HEK293 (cell line): ENCODE results near the gene ANO8.

ENCODE experiments used
- CTCF ChIA-PET: fragments of 350-600 bp; formaldehyde crosslinking; extraction: SDS; loops from one replicate; lab custom pipeline; 2021; ENCODE audit warnings: antibody characterized with exemption; lab: Yijun Ruan, JAX
- POLR2A ChIA-PET: fragments of 300-600 bp; formaldehyde crosslinking; extraction: SDS; loops from one replicate; lab custom pipeline; 2020; ENCODE audit warnings: antibody characterized with exemption, inconsistent platforms; lab: Yijun Ruan, JAX
- H3K27ac ChIP-seq: fragments of 200-500 bp; sonication (Bioruptor generic); 2 replicates; pipeline ENCODE4 v1.5.1; 2014; ENCODE audit warnings: low read depth, low read length, control low read depth, inconsistent platforms; ENCODE audit errors: extremely low read depth
- H3K36me3 ChIP-seq, 2 experiments: fragments of 200-500 bp in 1 of 2; sonication (Bioruptor generic) in 1 of 2; 1 replicate in 1 of 2; 2 replicates in 1 of 2; pipeline ENCODE4 v1.5.1; 2014 to 2017; ENCODE audit warnings: inconsistent platforms in 2 of 2, low read length in 2 of 2; ENCODE audit not compliant: control insufficient read depth in 2 of 2, insufficient read depth in 1 of 2
- H3K4me1 ChIP-seq: fragments of 200-500 bp; sonication (Bioruptor generic); 2 replicates; pipeline ENCODE4 v1.5.1; 2014; ENCODE audit warnings: mild to moderate bottlenecking, low read length, inconsistent platforms; ENCODE audit not compliant: control insufficient read depth, insufficient read depth
- H3K4me3 ChIP-seq: 2 replicates; pipeline ENCODE4 v1.5.1; 2011; ENCODE audit warnings: low read depth, mild to moderate bottlenecking, control low read depth, low read length, moderate library complexity
- H3K9me3 ChIP-seq: fragments of 200-500 bp; sonication (Bioruptor generic); 2 replicates; pipeline ENCODE4 v1.5.1; 2014; ENCODE audit warnings: low read depth, low read length, inconsistent platforms; ENCODE audit not compliant: control insufficient read depth, insufficient read depth
- ATF2 ChIP-seq: fragments of 450-650 bp; formaldehyde crosslinking; IDR thresholded peaks from 2 replicates; pipeline ENCODE4 v1.5.1; 2016; ENCODE audit warnings: missing biosample characterization, missing genetic modification characterization, low read depth
- FEZF1 ChIP-seq: fragments of 450-650 bp; formaldehyde crosslinking; IDR thresholded peaks from 2 replicates; pipeline ENCODE4 v1.5.1; 2016; ENCODE audit warnings: missing biosample characterization, missing genetic modification characterization
- GFI1B ChIP-seq: fragments of 450-650 bp; formaldehyde crosslinking; IDR thresholded peaks from 2 replicates; pipeline ENCODE4 v1.5.1; 2016; ENCODE audit warnings: missing biosample characterization, missing genetic modification characterization
- KLF1 ChIP-seq: fragments of 450-650 bp; formaldehyde crosslinking; IDR thresholded peaks from 2 replicates; pipeline ENCODE4 v1.5.1; 2016; ENCODE audit warnings: missing biosample characterization, missing genetic modification characterization
- OVOL3 ChIP-seq: fragments of 450-650 bp; formaldehyde crosslinking; IDR thresholded peaks from 2 replicates; pipeline ENCODE4 v1.5.1; 2016; ENCODE audit warnings: missing biosample characterization, missing genetic modification characterization
- PRDM1 ChIP-seq: fragments of 450-650 bp; formaldehyde crosslinking; IDR thresholded peaks from 2 replicates; pipeline ENCODE4; 2016; ENCODE audit warnings: missing biosample characterization, missing genetic modification characterization
- SETDB1 ChIP-seq: IDR thresholded peaks from one replicate; pipeline ENCODE4 v1.6.1; 2017; ENCODE audit warnings: mild to moderate bottlenecking, low read length, moderate library complexity, mixed read lengths; ENCODE audit not compliant: insufficient read length
- YY1 ChIP-seq: fragments of 450-650 bp; formaldehyde crosslinking; IDR thresholded peaks from 2 replicates; pipeline ENCODE4 v1.5.1; 2018; ENCODE audit warnings: missing biosample characterization, missing genetic modification characterization
- ZBTB17 ChIP-seq: fragments of 450-650 bp; formaldehyde crosslinking; IDR thresholded peaks from 2 replicates; pipeline ENCODE4 v1.5.1; 2016; ENCODE audit warnings: missing biosample characterization, missing genetic modification characterization
- ZBTB21 ChIP-seq: fragments of 450-650 bp; formaldehyde crosslinking; IDR thresholded peaks from 2 replicates; pipeline ENCODE4 v1.5.1; 2017; ENCODE audit warnings: missing biosample characterization, missing genetic modification characterization
- ZFP69B ChIP-seq: fragments of 450-650 bp; formaldehyde crosslinking; IDR thresholded peaks from 2 replicates; pipeline ENCODE4 v1.5.1; 2016; ENCODE audit warnings: missing biosample characterization, missing genetic modification characterization
- ZIC2 ChIP-seq: fragments of 450-650 bp; formaldehyde crosslinking; IDR thresholded peaks from 2 replicates; pipeline ENCODE4 v1.5.1; 2016; ENCODE audit warnings: missing biosample characterization, missing genetic modification characterization
- ZNF112 ChIP-seq: fragments of 450-650 bp; formaldehyde crosslinking; IDR thresholded peaks from 2 replicates; pipeline ENCODE4 v1.5.0; 2017; ENCODE audit warnings: missing biosample characterization, missing genetic modification characterization
- ZNF114 ChIP-seq: fragments of 450-650 bp; formaldehyde crosslinking; IDR thresholded peaks from 2 replicates; pipeline ENCODE4 v1.5.0; 2017; ENCODE audit warnings: missing biosample characterization, missing genetic modification characterization
- ZNF140 ChIP-seq: fragments of 450-650 bp; formaldehyde crosslinking; IDR thresholded peaks from 2 replicates; pipeline ENCODE4 v1.5.1; 2016; ENCODE audit warnings: missing biosample characterization, missing genetic modification characterization
- ZNF214 ChIP-seq: fragments of 450-650 bp; formaldehyde crosslinking; IDR thresholded peaks from 2 replicates; pipeline ENCODE4 v1.5.1; 2017; ENCODE audit warnings: missing biosample characterization, mild to moderate bottlenecking, missing genetic modification characterization, borderline replicate concordance
- ZNF266 ChIP-seq: fragments of 450-650 bp; formaldehyde crosslinking; IDR thresholded peaks from 2 replicates; pipeline ENCODE4 v1.5.1; 2016; ENCODE audit warnings: missing biosample characterization, missing genetic modification characterization, low read depth
- ZNF274 ChIP-seq, 2 experiments: fragments of 200-500 bp in 1 of 2; fragments of 450-650 bp in 1 of 2; sonication (Bioruptor generic) in 1 of 2; formaldehyde crosslinking in 1 of 2; IDR thresholded peaks; 2 replicates each; pipeline versions ENCODE4 v1.5.1 to v1.6.1; 2014 to 2016; ENCODE audit warnings: borderline replicate concordance in 1 of 2, inconsistent platforms in 1 of 2, low read length in 1 of 2, missing biosample characterization in 1 of 2, missing genetic modification characterization in 1 of 2
- ZNF280C ChIP-seq: fragments of 450-650 bp; formaldehyde crosslinking; IDR thresholded peaks from 2 replicates; pipeline ENCODE4 v1.5.1; 2016; ENCODE audit warnings: missing biosample characterization, missing genetic modification characterization
- ZNF433 ChIP-seq: fragments of 450-650 bp; formaldehyde crosslinking; IDR thresholded peaks from 2 replicates; pipeline ENCODE4 v1.5.1; 2016; ENCODE audit warnings: missing biosample characterization, missing genetic modification characterization, low read depth
- ZNF521 ChIP-seq: fragments of 450-650 bp; formaldehyde crosslinking; IDR thresholded peaks from 2 replicates; pipeline ENCODE4 v1.5.1; 2017; ENCODE audit warnings: missing biosample characterization, mild to moderate bottlenecking, missing genetic modification characterization
- ZNF529 ChIP-seq: fragments of 450-650 bp; formaldehyde crosslinking; IDR thresholded peaks from 2 replicates; pipeline ENCODE4 v1.5.1; 2017; ENCODE audit warnings: missing genetic modification characterization, missing biosample characterization; ENCODE audit not compliant: insufficient replicate concordance
- ZNF558 ChIP-seq: fragments of 450-650 bp; formaldehyde crosslinking; IDR thresholded peaks from 2 replicates; pipeline ENCODE4 v1.5.1; 2016; ENCODE audit warnings: missing biosample characterization, missing genetic modification characterization
- ZNF629 ChIP-seq: fragments of 450-650 bp; formaldehyde crosslinking; IDR thresholded peaks from 2 replicates; pipeline ENCODE4 v1.5.1; 2017; ENCODE audit warnings: missing biosample characterization, missing genetic modification characterization
- ZNF76 ChIP-seq: fragments of 450-650 bp; formaldehyde crosslinking; IDR thresholded peaks from 2 replicates; pipeline ENCODE4; 2016; ENCODE audit warnings: low read depth, missing biosample characterization, missing genetic modification characterization, borderline replicate concordance
- ZNF777 ChIP-seq: fragments of 450-650 bp; formaldehyde crosslinking; IDR thresholded peaks from 2 replicates; pipeline ENCODE4 v1.5.1; 2017; ENCODE audit warnings: missing biosample characterization, missing genetic modification characterization, borderline replicate concordance
- ZNF791 ChIP-seq: fragments of 450-650 bp; formaldehyde crosslinking; IDR thresholded peaks from 2 replicates; pipeline ENCODE4 v1.5.1; 2016; ENCODE audit warnings: missing biosample characterization, missing genetic modification characterization
- ZNF837 ChIP-seq: fragments of 450-650 bp; formaldehyde crosslinking; IDR thresholded peaks from 2 replicates; pipeline ENCODE4 v1.5.1; 2016; ENCODE audit warnings: missing biosample characterization, missing genetic modification characterization
- TF ChIP-seq, protein P1 (sequence below): fragments of 450-650 bp; formaldehyde crosslinking; IDR thresholded peaks from 2 replicates; pipeline ENCODE4 v1.5.1; 2017; ENCODE audit warnings: missing biosample characterization, missing genetic modification characterization

The ANO8 gene

DNA sequence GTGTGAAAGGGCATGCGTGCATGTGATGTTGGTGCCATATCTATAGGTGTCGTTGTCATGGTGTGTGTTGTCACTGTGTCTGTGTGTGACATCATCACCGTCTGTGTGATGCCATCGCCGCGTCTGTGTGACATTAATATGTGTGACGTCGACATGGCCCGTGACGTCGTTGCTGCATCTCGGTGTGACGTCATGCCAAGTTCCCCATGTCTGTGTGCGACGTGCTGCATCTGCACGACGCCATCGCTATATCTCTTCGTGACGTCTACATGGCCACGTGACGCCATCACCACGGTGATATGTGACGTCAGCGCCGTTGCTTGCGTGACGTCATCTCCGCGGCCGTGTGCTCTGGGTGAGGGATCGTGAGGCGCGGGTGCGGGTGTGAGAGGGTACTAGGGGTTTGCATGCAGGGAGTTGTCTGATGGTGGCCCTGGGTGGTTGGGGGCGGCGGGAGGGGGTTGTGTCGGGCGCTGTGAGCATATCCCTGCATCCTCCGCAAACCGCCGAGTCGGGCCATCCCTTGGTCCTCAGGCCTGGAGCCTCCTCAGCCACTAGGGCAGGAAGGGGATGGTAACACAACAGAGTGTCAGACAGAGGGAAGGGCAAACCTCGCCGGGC lies 17.3 kb upstream of the ANO8 start:
- no peak overlapping the region for H3K27ac ChIP-seq
- no peaks in the 10 kb centered on the region for H3K4me1 ChIP-seq
- no peak overlapping the region for H3K4me3 ChIP-seq
- POLR2A ChIA-PET: no interaction called here
- CTCF ChIA-PET: no interaction called here
- TF ChIP-seq SETDB1 (no peak), OVOL3 (tag by site-specific recombination) (no peak), PRDM1 (tag by site-specific recombination) (0 out of 2 replicates have a peak, but pooled peaks have one; percentile 10), ZNF140 (tag by site-specific recombination) (no peak), ZNF558 (tag by site-specific recombination) (no peak), ZNF266 (tag by site-specific recombination) (no peak), ZNF791 (tag by site-specific recombination) (no peak), ZNF529 (no peak), ZNF777 (no peak), FEZF1 (tag by site-specific recombination) (no peak), KLF1 (no peak), ATF2 (tag by site-specific recombination) (peak; percentile 92), ZNF629 (peak; percentile 95), ZFP69B (no peak), ZNF114 (no peak), ZBTB21 (tag by site-specific recombination) (peak; percentile 92)
- TF ChIP-seq, protein P1, sequence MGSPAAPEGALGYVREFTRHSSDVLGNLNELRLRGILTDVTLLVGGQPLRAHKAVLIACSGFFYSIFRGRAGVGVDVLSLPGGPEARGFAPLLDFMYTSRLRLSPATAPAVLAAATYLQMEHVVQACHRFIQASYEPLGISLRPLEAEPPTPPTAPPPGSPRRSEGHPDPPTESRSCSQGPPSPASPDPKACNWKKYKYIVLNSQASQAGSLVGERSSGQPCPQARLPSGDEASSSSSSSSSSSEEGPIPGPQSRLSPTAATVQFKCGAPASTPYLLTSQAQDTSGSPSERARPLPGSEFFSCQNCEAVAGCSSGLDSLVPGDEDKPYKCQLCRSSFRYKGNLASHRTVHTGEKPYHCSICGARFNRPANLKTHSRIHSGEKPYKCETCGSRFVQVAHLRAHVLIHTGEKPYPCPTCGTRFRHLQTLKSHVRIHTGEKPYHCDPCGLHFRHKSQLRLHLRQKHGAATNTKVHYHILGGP (tag by site-specific recombination): no peak
- no peaks in the 10 kb centered on the region for H3K36me3 ChIP-seq
- no peaks in the 10 kb centered on the region for H3K9me3 ChIP-seq

DNA sequence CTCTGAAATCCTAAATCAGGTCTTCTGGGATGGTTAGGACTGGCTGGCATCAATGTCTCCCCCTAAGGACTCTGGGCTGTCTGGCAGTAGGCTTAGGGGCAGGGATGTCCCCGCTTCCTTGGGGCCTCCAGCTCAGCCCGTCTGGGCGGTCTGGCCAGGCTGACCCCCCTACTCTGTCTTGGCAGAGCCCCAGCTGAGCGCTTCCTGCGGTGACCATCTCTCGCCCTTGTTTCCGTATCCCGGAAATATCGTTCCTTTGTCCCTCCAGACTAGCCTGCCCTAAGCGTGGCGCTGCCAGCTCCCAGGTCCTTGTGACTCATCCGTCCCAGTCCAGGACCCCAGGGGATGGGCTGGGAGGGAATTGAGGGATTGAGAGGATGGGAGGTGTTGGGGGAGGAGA lies 14.0 kb upstream of the ANO8 start:
- POLR2A ChIA-PET: no interaction called here
- H3K27ac ChIP-seq: no peak overlapping the region
- CTCF ChIA-PET: interaction anchor here (1.0 to 2.2 kb wide), 3 partner anchors 9 to 40 kb away, joined by 3 to 17 read pairs (median 3); no protein-coding TSS in a partner anchor
- TF ChIP-seq ZNF521 (tag by site-specific recombination) (no peak), YY1 (tag by site-specific recombination) (no peak), ZIC2 (tag by site-specific recombination) (peak; percentile 80), ZNF433 (tag by site-specific recombination) (no peak), GFI1B (tag by site-specific recombination) (no peak), ZNF274 (IDR thresholded peaks at IDR 0.05; ENCODE audit: low read length) (no peak), ZNF274 (tag by site-specific recombination; IDR thresholded peaks at IDR 0.05; ENCODE audit: borderline replicate concordance) (no peak), ZNF112 (tag by site-specific recombination) (no peak), ZNF837 (tag by site-specific recombination) (no peak), ZBTB17 (tag by site-specific recombination) (peak; percentile 94), ZNF214 (tag by site-specific recombination) (no peak), ZNF280C (tag by site-specific recombination) (no peak), ZNF76 (tag by site-specific recombination) (peak; percentile 27; the same call in 1 of the 2 replicates)

More for the DNA sequence above, 14.0 kb upstream of the ANO8 start:
- Histone ChIP-seq H3K9me3 (no peaks in the 10 kb centered on the region), H3K4me3 (no peak overlapping the region), H3K36me3 (no peaks in the 10 kb centered on the region; a peak in 1 of 3 replicates), H3K4me1 (no peaks in the 10 kb centered on the region)
